CD14-positive monocyte (primary cell): ENCODE measurements around the gene UNG. TPM values are rescaled to one million over a fixed set of nuclear protein-coding genes. Genes with fewer than 3 reads are reported as not detected.
A peak's percentile ranks its signal among the peaks of the same experiment; 100 is the strongest.

Source experiments
- DNase-seq, 3 donors: peaks; one replicate each; pipeline ENCODE4 v3.0.0-alpha.2; 2011 to 2022
- H2AFZ ChIP-seq: 2 replicates; pipeline ENCODE4 v1.6.0; 2012; ENCODE audit warnings: mild to moderate bottlenecking, low read depth, low read length, inconsistent platforms; ENCODE audit not compliant: insufficient read depth, poor library complexity, severe bottlenecking
- H3K27ac ChIP-seq, 2 donors: 1 replicate in 1 of 2; 2 replicates in 1 of 2; pipeline ENCODE4 v1.5.1; 2012 to 2013; ENCODE audit warnings: low read length in 2 of 2, control low read depth in 1 of 2, inconsistent platforms in 1 of 2, low read depth in 1 of 2, mild to moderate bottlenecking in 1 of 2
- H3K27me3 ChIP-seq, 2 donors: one replicate each; pipeline versions ENCODE4 v1.6.0 to v1.6.1; 2011 to 2013; ENCODE audit warnings: low read length in 2 of 2; ENCODE audit not compliant: control insufficient read depth in 2 of 2, insufficient read depth in 2 of 2
- H3K36me3 ChIP-seq, 2 donors: replicated peaks in 1 of 2; 1 replicate in 1 of 2; 2 replicates in 1 of 2; pipeline versions ENCODE4 v1.5.1 to v1.6.1; 2012 to 2013; ENCODE audit warnings: low read length in 2 of 2, control low read depth in 1 of 2, inconsistent platforms in 1 of 2, mild to moderate bottlenecking in 1 of 2; ENCODE audit not compliant: insufficient read depth in 2 of 2, control insufficient read depth in 1 of 2
- H3K4me1 ChIP-seq, 2 donors: 1 replicate in 1 of 2; 2 replicates in 1 of 2; pipeline versions ENCODE4 v1.5.1 to v1.6.1; 2012 to 2013; ENCODE audit warnings: low read length in 2 of 2, control low read depth in 1 of 2, inconsistent platforms in 1 of 2, mild to moderate bottlenecking in 1 of 2, moderate library complexity in 1 of 2; ENCODE audit not compliant: insufficient read depth in 2 of 2, control insufficient read depth in 1 of 2
- H3K4me2 ChIP-seq: replicated peaks from 2 replicates; pipeline ENCODE3; 2012; ENCODE audit warnings: low read length, moderate library complexity, mild to moderate bottlenecking; ENCODE audit not compliant: poor library complexity, severe bottlenecking; ENCODE audit errors: extremely low read depth
- H3K4me3 ChIP-seq, 3 experiments: fragments of 200-600 bp in 1 of 3; sonication (generic) in 1 of 3; replicated peaks in 1 of 3; 1 replicate in 2 of 3; 2 replicates in 1 of 3; pipeline ENCODE4 v1.5.1; 2011 to 2013; ENCODE audit warnings: low read length in 3 of 3, mild to moderate bottlenecking in 3 of 3, control low read depth in 2 of 3, low read depth in 2 of 3, inconsistent platforms in 1 of 3, moderate library complexity in 1 of 3
- H3K79me2 ChIP-seq: 2 replicates; pipeline ENCODE4 v1.6.0; 2012; ENCODE audit warnings: mild to moderate bottlenecking, control low read depth, inconsistent platforms, low read length, moderate library complexity; ENCODE audit not compliant: insufficient read depth
- H3K9ac ChIP-seq: 2 replicates; pipeline ENCODE4 v1.6.0; 2017; ENCODE audit warnings: low read length, mild to moderate bottlenecking; ENCODE audit not compliant: insufficient read depth, poor library complexity, severe bottlenecking
- H3K9me3 ChIP-seq, 2 donors: replicated peaks in 1 of 2; 1 replicate in 1 of 2; 2 replicates in 1 of 2; pipeline versions ENCODE4 v1.5.1 to v1.6.1; 2012 to 2013; ENCODE audit warnings: low read length in 2 of 2, control low read depth in 1 of 2; ENCODE audit not compliant: control insufficient read depth in 1 of 2, insufficient read depth in 1 of 2
- H4K20me1 ChIP-seq: 2 replicates; pipeline ENCODE4 v1.6.0; 2012; ENCODE audit warnings: mild to moderate bottlenecking, low read length, control low read depth, moderate library complexity; ENCODE audit not compliant: insufficient read depth
- H3K27ac Mint-ChIP-seq, 7 donors: one replicate each; pipeline ENCODE4 v1.8.0; 2020; ENCODE audit warnings: mild to moderate bottlenecking in 7 of 7, mixed read lengths in 7 of 7, moderate library complexity in 6 of 7, inconsistent platforms in 2 of 7
- H3K27me3 Mint-ChIP-seq, 3 donors: one replicate each; pipeline ENCODE4 v1.8.0; 2021 to 2022; ENCODE audit warnings: low read depth in 3 of 3, mild to moderate bottlenecking in 3 of 3, mixed read lengths in 3 of 3, moderate library complexity in 3 of 3, inconsistent platforms in 1 of 3
- H3K36me3 Mint-ChIP-seq, 2 donors: one replicate each; pipeline ENCODE4 v1.8.0; 2020; ENCODE audit warnings: mixed read lengths in 2 of 2, inconsistent platforms in 1 of 2, mild to moderate bottlenecking in 1 of 2
- H3K4me1 Mint-ChIP-seq: one replicate; pipeline ENCODE4 v1.8.0; 2020; ENCODE audit warnings: mild to moderate bottlenecking, mixed read lengths
- H3K4me3 Mint-ChIP-seq, 2 donors: one replicate each; pipeline ENCODE4 v1.8.0; 2020; ENCODE audit warnings: mild to moderate bottlenecking in 2 of 2, mixed read lengths in 2 of 2, moderate library complexity in 1 of 2
- H3K9me3 Mint-ChIP-seq, 7 donors: one replicate each; pipeline ENCODE4 v1.8.0; 2020 to 2022; ENCODE audit warnings: mixed read lengths in 7 of 7, mild to moderate bottlenecking in 6 of 7, moderate library complexity in 6 of 7, inconsistent platforms in 2 of 7
- WGBS: methylation state at CpG from one replicate; pipeline ENCODE4 v1.1.5; 2013; ENCODE audit warnings: missing lambda C conversion rate; ENCODE audit not compliant: insufficient coverage; 5-methylcytosine and 5-hydroxymethylcytosine counted together
- intact Hi-C, 2 donors: fragments of 100-400 bp; cut with micrococcal nuclease; formaldehyde crosslinking; loops; one replicate each; pipeline versions ENCODE4 v1.15.0 to v1.15.1; 2023
- polyA plus RNA-seq, 3 donors: library from polyadenylated mRNA; depleted of rRNA in 1 of 3; unstranded in 2 of 3; stranded (reverse) in 1 of 3; fragments of 300-500 nt in 2 of 3; fragments of >200 nt in 1 of 3; fragmentation: Illumina TruSeq in 2 of 3; gene quantifications; 1 replicate in 2 of 3; 2 replicates in 1 of 3; pipeline ENCODE4 v1.2.3, GENCODE V29; 2012 to 2021
- TF ChIP-seq, protein P1 (sequence below): fragments of 200-600 bp; IDR thresholded peaks from one replicate; pipeline ENCODE4 v1.8.0; 2022; ENCODE audit warnings: antibody characterized with exemption, mild to moderate bottlenecking

Gene UNG
- polyA plus RNA-seq, 3 donors: 1.1 to 2.1 (median 2.0) TPM

DNA sequence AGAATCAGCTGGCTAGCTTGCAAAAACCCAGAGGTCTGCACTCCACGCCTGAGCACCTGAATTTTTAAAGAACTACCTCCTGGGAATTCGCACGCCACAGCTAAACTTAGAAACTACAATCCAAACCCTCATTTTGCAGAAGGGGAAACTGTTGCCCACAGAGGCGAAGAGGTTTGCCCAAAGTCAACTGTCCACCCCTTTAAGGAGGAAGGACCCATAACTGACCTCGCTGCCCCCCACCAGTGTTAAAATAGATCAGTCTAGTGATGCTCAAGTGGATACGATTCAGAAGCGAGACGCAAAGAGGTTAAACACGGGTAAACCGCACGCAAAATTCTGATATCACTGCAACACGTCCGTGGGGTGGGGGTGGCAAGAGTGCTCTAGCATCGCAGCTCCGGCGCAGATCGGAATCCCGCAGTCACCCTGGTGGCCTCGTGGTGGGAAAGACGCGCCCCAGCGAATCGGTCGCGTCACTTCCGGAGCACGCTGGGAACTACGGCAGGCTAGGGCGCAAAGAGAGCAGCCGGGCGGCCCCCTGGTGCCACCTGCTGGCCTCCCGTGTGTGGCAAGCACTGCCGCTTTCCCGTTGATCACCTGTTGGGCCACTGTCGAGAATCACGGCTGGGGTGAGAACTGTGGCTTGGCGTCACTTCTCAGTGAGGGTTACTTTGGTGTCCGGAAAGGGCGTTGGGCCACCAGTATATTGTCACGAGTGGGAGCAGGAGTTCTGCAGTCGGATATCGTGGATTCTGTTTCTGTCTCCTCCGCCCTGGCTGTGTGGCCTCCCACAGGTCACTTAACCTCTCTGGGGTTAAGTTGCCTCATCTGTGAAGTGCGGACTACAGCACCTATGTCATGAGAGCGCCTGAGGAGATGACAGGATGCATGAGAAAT is 4.1 kb upstream of the UNG start, which contains the start of gene ALKBH2:
Gene ALKBH2 (minus strand): TSS at position 451 of the 897 bp plus-strand sequence. CDS start 686 bp downstream, outside the sequence.
- peak within 1 kb of the TSS; percentile 42 to 70 (median 46) for H3K4me3 ChIP-seq
- peak within 1 kb of the TSS; percentile 48 for H3K9ac ChIP-seq
- Mint-ChIP-seq H3K27ac (peak within 1 kb of the TSS; percentile 75 to 92 (median 86)), H3K9me3 (peaks cover 0 to 2% (median 0%) of the 10 kb centered on the region in 7 donors), H3K4me1 (peaks cover 22% of the 10 kb centered on the region), H3K27me3 (peaks cover 0 to 2% (median 0%) of the 10 kb centered on the region in 3 donors), H3K36me3 (peaks cover 12 to 16% of the 10 kb centered on the region in 2 donors), H3K4me3 (peak within 1 kb of the TSS; percentile 77 to 87)
- H3K36me3 ChIP-seq: peaks cover 12 to 16% of the 10 kb centered on the region in 2 donors
- peak; percentile 94 to 95 (median 95) for DNase-seq
- TF ChIP-seq, protein P1, sequence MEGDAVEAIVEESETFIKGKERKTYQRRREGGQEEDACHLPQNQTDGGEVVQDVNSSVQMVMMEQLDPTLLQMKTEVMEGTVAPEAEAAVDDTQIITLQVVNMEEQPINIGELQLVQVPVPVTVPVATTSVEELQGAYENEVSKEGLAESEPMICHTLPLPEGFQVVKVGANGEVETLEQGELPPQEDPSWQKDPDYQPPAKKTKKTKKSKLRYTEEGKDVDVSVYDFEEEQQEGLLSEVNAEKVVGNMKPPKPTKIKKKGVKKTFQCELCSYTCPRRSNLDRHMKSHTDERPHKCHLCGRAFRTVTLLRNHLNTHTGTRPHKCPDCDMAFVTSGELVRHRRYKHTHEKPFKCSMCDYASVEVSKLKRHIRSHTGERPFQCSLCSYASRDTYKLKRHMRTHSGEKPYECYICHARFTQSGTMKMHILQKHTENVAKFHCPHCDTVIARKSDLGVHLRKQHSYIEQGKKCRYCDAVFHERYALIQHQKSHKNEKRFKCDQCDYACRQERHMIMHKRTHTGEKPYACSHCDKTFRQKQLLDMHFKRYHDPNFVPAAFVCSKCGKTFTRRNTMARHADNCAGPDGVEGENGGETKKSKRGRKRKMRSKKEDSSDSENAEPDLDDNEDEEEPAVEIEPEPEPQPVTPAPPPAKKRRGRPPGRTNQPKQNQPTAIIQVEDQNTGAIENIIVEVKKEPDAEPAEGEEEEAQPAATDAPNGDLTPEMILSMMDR: peak; percentile 98
- no peaks in the 10 kb centered on the region for H3K9me3 ChIP-seq
- H4K20me1 ChIP-seq: no peaks in the 10 kb centered on the region
- peak within 1 kb of the TSS; percentile 78 for H3K4me2 ChIP-seq
- H3K27me3 ChIP-seq: no peaks in the 10 kb centered on the region
- intact Hi-C loops: loop anchor here (1.0 to 10.0 kb wide), 9 partner anchors 40 to 578 kb away; partner anchors contain the start of genes FICD (in 2 of the 2), SSH1 (in 1 of the 2) and USP30 (in 1 of the 2)
- peaks cover 23 to 28% of the 10 kb centered on the region in 2 donors for H3K4me1 ChIP-seq
- H3K79me2 ChIP-seq: peaks cover under 1% of the 10 kb centered on the region
- H3K27ac ChIP-seq: peak within 1 kb of the TSS; percentile 13 to 68
- WGBS: 4% methylated on average over 42 of the region's 45 CpGs
- H2AFZ ChIP-seq: peak within 1 kb of the TSS; percentile 79

DNA sequence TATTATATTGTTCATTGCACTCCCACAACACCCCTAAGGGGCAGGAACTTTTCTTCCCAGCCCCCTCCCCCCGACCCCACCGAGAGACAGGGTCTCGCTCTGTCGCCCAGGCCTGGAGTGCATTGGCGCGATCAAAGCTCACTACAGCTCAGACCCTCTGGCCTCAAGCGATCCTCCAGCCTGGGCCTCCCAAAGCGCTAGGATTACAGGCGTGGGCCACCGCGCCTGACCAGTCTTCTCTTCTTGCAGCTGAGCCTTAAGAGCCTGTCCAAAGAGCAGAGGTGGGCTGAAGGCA is 310 bp upstream of the UNG start:
- intact Hi-C loops: loop anchor here (5.0 to 10.0 kb wide), 7 partner anchors 142 to 582 kb away; partner anchors contain the start of genes FICD (in 2 of the 2), KCTD10 (in 1 of the 2), SSH1 (in 1 of the 2) and UBE3B (in 1 of the 2)

More for the DNA sequence above, 310 bp upstream of the UNG start:
- no peak overlapping the region for H3K27ac ChIP-seq
- H4K20me1 ChIP-seq: no peaks in the 10 kb centered on the region
- H3K27ac Mint-ChIP-seq: no peak overlapping the region
- H3K79me2 ChIP-seq: peaks cover 6% of the 10 kb centered on the region
- peak overlapping the region in 1 of 3 experiments; percentile 85 for H3K4me3 ChIP-seq
- WGBS: 49% methylated on average over 9 of the region's 11 CpGs
- no peak overlapping the region for H3K4me3 Mint-ChIP-seq
- TF ChIP-seq, protein P1: no peak
- H3K27me3 ChIP-seq: no peaks in the 10 kb centered on the region
- H3K36me3 Mint-ChIP-seq: peaks cover 0 to 3% of the 10 kb centered on the region in 2 donors
- peaks cover 0 to 2% (median 0%) of the 10 kb centered on the region in 7 donors for H3K9me3 Mint-ChIP-seq
- H3K36me3 ChIP-seq: peaks cover 0 to 3% of the 10 kb centered on the region in 2 donors
- peaks cover 31% of the 10 kb centered on the region for H3K4me1 Mint-ChIP-seq
- no peak overlapping the region for H3K9ac ChIP-seq
- H3K4me1 ChIP-seq: peaks cover 31 to 37% of the 10 kb centered on the region in 2 donors
- H2AFZ ChIP-seq: peak overlapping the region; percentile 97
- no peaks in the 10 kb centered on the region for H3K27me3 Mint-ChIP-seq
- H3K4me2 ChIP-seq: peak overlapping the region; percentile 96
- no peak for DNase-seq
- H3K9me3 ChIP-seq: no peaks in the 10 kb centered on the region
